Fibroblast of skin of right quadriceps (primary cell): ENCODE results near the gene SYNRG.

Experiments
- DNase-seq: peaks from one replicate; pipeline ENCODE4 v3.0.0-alpha.2; 2013

The SYNRG gene

GRCh38 chr17:37605081-37605480 is 4.1 kb downstream of the SYNRG start:
- no peak for DNase-seq

GRCh38 chr17:37604556-37604955 is 4.7 kb downstream of the SYNRG start:
- DNase-seq: no peak

GRCh38 chr17:37598145-37598544 is 11.1 kb downstream of the SYNRG start:
- DNase-seq: no peak

- DNase-seq: no peak
Measured at GRCh38 chr17:37592291-37592690, 16.9 kb downstream of the SYNRG start.

GRCh38 chr17:37585066-37585465 is 24.2 kb downstream of the SYNRG start:
- no peak for DNase-seq

GRCh38 chr17:37576281-37576680 is 32.9 kb downstream of the SYNRG start:
- DNase-seq: peak; percentile 5

- no peak for DNase-seq
Measured at GRCh38 chr17:37574427-37574826, 34.8 kb downstream of the SYNRG start.

- no peak for DNase-seq
Measured at GRCh38 chr17:37571674-37572073, 37.5 kb downstream of the SYNRG start.

- DNase-seq: peak; percentile 45
Measured at GRCh38 chr17:37570527-37571093, 38.6 kb downstream of the SYNRG start.

GRCh38 chr17:37568350-37569053 is 40.7 kb downstream of the SYNRG start:
- no peak for DNase-seq

- DNase-seq: no peak
Measured at GRCh38 chr17:37567538-37567937, 41.7 kb downstream of the SYNRG start.

GRCh38 chr17:37567137-37567536 is 42.1 kb downstream of the SYNRG start:
- no peak for DNase-seq

- DNase-seq: no peak
Measured at GRCh38 chr17:37564252-37564651, 45.0 kb downstream of the SYNRG start.

- DNase-seq: no peak
Measured at GRCh38 chr17:37562016-37562745, 47.0 kb downstream of the SYNRG start.

- no peak for DNase-seq
Measured at GRCh38 chr17:37558299-37558698, 50.9 kb downstream of the SYNRG start.

- no peak for DNase-seq
Measured at GRCh38 chr17:37557482-37557881, 51.7 kb downstream of the SYNRG start.

GRCh38 chr17:37555386-37555785 is 53.8 kb downstream of the SYNRG start:
- no peak for DNase-seq

GRCh38 chr17:37553401-37553966 is 55.7 kb downstream of the SYNRG start:
- no peak for DNase-seq

GRCh38 chr17:37551788-37552187 is 57.4 kb downstream of the SYNRG start:
- DNase-seq: no peak

GRCh38 chr17:37547986-37548385 is 61.2 kb downstream of the SYNRG start:
- DNase-seq: no peak

- DNase-seq: peak; percentile 27
Measured at GRCh38 chr17:37546302-37546701, 62.9 kb downstream of the SYNRG start.

- DNase-seq: no peak
Measured at GRCh38 chr17:37545486-37545885, 63.7 kb downstream of the SYNRG start.

GRCh38 chr17:37543637-37544052 is 65.6 kb downstream of the SYNRG start:
- DNase-seq: peak; percentile 53
